CD4-positive, alpha-beta memory T cell (primary cell): Measurements from ENCODE around the gene ZMIZ1. TPM values are rescaled to one million over a fixed set of nuclear protein-coding genes. Genes with fewer than 3 reads are reported as not detected.

Source experiments
- CTCF ChIA-PET: fragments of 350-600 bp; sonication (Branson Sonifier 250); formaldehyde crosslinking; loops from one replicate; lab custom pipeline; 2021; ENCODE audit warnings: inconsistent platforms; ENCODE audit not compliant: partially characterized antibody; lab: Charles Lee
- POLR2A ChIA-PET: fragments of 350-600 bp; sonication (Branson Sonifier 250); formaldehyde crosslinking; loops from one replicate; lab custom pipeline; 2021; ENCODE audit not compliant: partially characterized antibody; lab: Charles Lee
- DNase-seq, 5 donors: peaks; one replicate each; pipeline versions ENCODE4 v3.0.0 to v3.0.0-alpha.2; 2020 to 2022; ENCODE audit warnings: mixed read lengths in 1 of 5
- H3K27ac ChIP-seq: one replicate; pipeline ENCODE4 v1.7.0; 2013; ENCODE audit warnings: low read depth, low read length
- H3K27me3 ChIP-seq: 2 replicates; pipeline ENCODE4 v1.7.0; 2013; ENCODE audit warnings: mild to moderate bottlenecking, low read length, moderate library complexity; ENCODE audit not compliant: insufficient read depth
- H3K36me3 ChIP-seq: 2 replicates; pipeline ENCODE4 v1.7.0; 2013; ENCODE audit warnings: mild to moderate bottlenecking, low read length, moderate library complexity; ENCODE audit not compliant: insufficient read depth
- H3K4me1 ChIP-seq: 2 replicates; pipeline ENCODE4 v1.7.0; 2013; ENCODE audit warnings: mild to moderate bottlenecking, low read length, moderate library complexity; ENCODE audit not compliant: insufficient read depth
- H3K4me3 ChIP-seq, 2 donors: one replicate each; pipeline ENCODE4 v1.7.0; 2013; ENCODE audit warnings: low read length in 2 of 2, mild to moderate bottlenecking in 1 of 2
- H3K9me3 ChIP-seq, 2 donors: one replicate each; pipeline ENCODE4 v1.7.0; 2013; ENCODE audit warnings: low read length in 2 of 2, control low read depth in 1 of 2; ENCODE audit not compliant: control insufficient read depth in 1 of 2
- H3K27ac Mint-ChIP-seq, 7 donors: one replicate each; pipeline ENCODE4 v1.8.0; 2020 to 2021; ENCODE audit warnings: mixed read lengths in 7 of 7, mild to moderate bottlenecking in 6 of 7, inconsistent platforms in 3 of 7, moderate library complexity in 3 of 7
- H3K27me3 Mint-ChIP-seq, 2 donors: one replicate each; pipeline ENCODE4 v1.8.0; 2020 to 2021; ENCODE audit warnings: mixed read lengths in 2 of 2
- H3K36me3 Mint-ChIP-seq, 2 donors: one replicate each; pipeline ENCODE4 v1.8.0; 2020 to 2021; ENCODE audit warnings: mixed read lengths in 2 of 2, inconsistent platforms in 1 of 2, mild to moderate bottlenecking in 1 of 2
- H3K4me1 Mint-ChIP-seq, 4 donors: one replicate each; pipeline ENCODE4 v1.8.0; 2020 to 2021; ENCODE audit warnings: mixed read lengths in 4 of 4, mild to moderate bottlenecking in 1 of 4
- H3K4me3 Mint-ChIP-seq, 8 donors: one replicate each; pipeline ENCODE4 v1.8.0; 2020 to 2021; ENCODE audit warnings: mixed read lengths in 8 of 8, mild to moderate bottlenecking in 7 of 8, moderate library complexity in 6 of 8, inconsistent platforms in 3 of 8
- H3K9me3 Mint-ChIP-seq, 8 donors: one replicate each; pipeline ENCODE4 v1.8.0; 2020 to 2021; ENCODE audit warnings: mixed read lengths in 8 of 8, mild to moderate bottlenecking in 5 of 8, inconsistent platforms in 3 of 8, moderate library complexity in 1 of 8
- intact Hi-C: fragments of 100-400 bp; cut with micrococcal nuclease; formaldehyde crosslinking; loops from one replicate; pipeline ENCODE4 v1.15.1; 2023
- polyA plus RNA-seq, 2 donors: library from polyadenylated mRNA; unstranded; fragments of 300-500 nt; fragmentation: Illumina TruSeq; gene quantifications; one replicate each; pipeline ENCODE4 v1.2.3, GENCODE V29; 2021
- total RNA-seq, 2 experiments: library from RNA; stranded (reverse); gene quantifications; one replicate each; pipeline ENCODE4 v1.2.3, GENCODE V29; 2021

ZMIZ1 gene
- total and polyA plus RNA-seq, 4 experiments from 2014 or later: 0.58 to 25.4 (median 14.0) TPM

GRCh38 chr10:79235765-79236432, 167.1 kb downstream of the ZMIZ1 start:
- H3K4me1 Mint-ChIP-seq: peaks cover 4 to 22% (median 10%) of the 10 kb centered on the region in 4 donors
- ChIA-PET POLR2A (interaction anchor here (1.1 kb wide), 1 partner anchor 33 kb away, joined by 3 read pairs; no protein-coding TSS in a partner anchor), CTCF (no interaction called here)
- no peak for DNase-seq
- no peaks in the 10 kb centered on the region for H3K4me1 ChIP-seq
- H3K9me3 Mint-ChIP-seq: peaks cover 0 to 3% (median 0%) of the 10 kb centered on the region in 8 donors
- H3K9me3 ChIP-seq: no peaks in the 10 kb centered on the region
- no peaks in the 10 kb centered on the region for H3K36me3 ChIP-seq
- H3K27me3 Mint-ChIP-seq: no peaks in the 10 kb centered on the region
- H3K27ac ChIP-seq: no peak overlapping the region
- no peak overlapping the region for H3K4me3 ChIP-seq
- H3K27me3 ChIP-seq: no peaks in the 10 kb centered on the region
- peaks cover 0 to 3% of the 10 kb centered on the region in 2 donors for H3K36me3 Mint-ChIP-seq
- intact Hi-C loops: no loop called here
- H3K27ac Mint-ChIP-seq: peak overlapping the region in 2 of 7 donors; percentile 29 to 54
- no peak overlapping the region for H3K4me3 Mint-ChIP-seq

DNA sequence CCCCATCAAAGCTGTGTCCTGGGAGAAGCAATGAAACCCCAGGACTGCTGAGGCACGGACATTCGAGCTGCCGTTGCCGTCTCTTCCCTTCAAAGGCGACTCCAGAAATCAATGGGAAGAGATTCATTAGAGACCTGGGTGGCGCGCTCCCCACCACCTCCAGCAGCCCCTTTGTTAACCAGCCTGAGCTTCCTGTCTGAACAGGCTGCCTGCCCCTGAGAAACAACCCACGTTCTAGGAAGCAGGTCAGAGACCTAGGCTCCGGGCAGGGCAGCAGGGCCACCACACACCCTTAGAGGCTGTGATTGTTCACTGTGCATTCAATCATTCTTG, 167.6 kb downstream of the ZMIZ1 start:
- no peak overlapping the region for H3K27ac Mint-ChIP-seq
- peaks cover 0 to 5% (median 0%) of the 10 kb centered on the region in 8 donors for H3K9me3 Mint-ChIP-seq
- Histone ChIP-seq H3K4me3 (no peak overlapping the region), H3K27me3 (no peaks in the 10 kb centered on the region), H3K36me3 (no peaks in the 10 kb centered on the region), H3K27ac (no peak overlapping the region), H3K4me1 (peaks cover 2% of the 10 kb centered on the region), H3K9me3 (no peaks in the 10 kb centered on the region)
- ChIA-PET CTCF (no interaction called here), POLR2A (interaction anchor here (1.1 kb wide), 1 partner anchor 32 kb away, joined by 3 read pairs; no protein-coding TSS in a partner anchor)
- intact Hi-C loops: no loop called here
- peaks cover 8 to 27% (median 15%) of the 10 kb centered on the region in 4 donors for H3K4me1 Mint-ChIP-seq
- no peak overlapping the region for H3K4me3 Mint-ChIP-seq
- DNase-seq: no peak
- H3K36me3 Mint-ChIP-seq: peaks cover 0 to 3% of the 10 kb centered on the region in 2 donors
- no peaks in the 10 kb centered on the region for H3K27me3 Mint-ChIP-seq

- Histone ChIP-seq H3K4me3 (no peak overlapping the region), H3K36me3 (no peaks in the 10 kb centered on the region), H3K4me1 (peaks cover 9% of the 10 kb centered on the region), H3K27me3 (no peaks in the 10 kb centered on the region), H3K27ac (no peak overlapping the region), H3K9me3 (no peaks in the 10 kb centered on the region)
- intact Hi-C loops: no loop called here
- Mint-ChIP-seq H3K4me1 (peaks cover 15 to 27% (median 21%) of the 10 kb centered on the region in 4 donors), H3K27ac (no peak overlapping the region), H3K27me3 (no peaks in the 10 kb centered on the region), H3K36me3 (peaks cover 0 to 3% of the 10 kb centered on the region in 2 donors), H3K9me3 (peaks cover 0 to 5% (median 0%) of the 10 kb centered on the region in 8 donors), H3K4me3 (no peak overlapping the region)
- DNase-seq: no peak
- ChIA-PET POLR2A (no interaction called here), CTCF (no interaction called here)
Measured at GRCh38 chr10:79237454-79238157, 168.8 kb downstream of the ZMIZ1 start.

DNA sequence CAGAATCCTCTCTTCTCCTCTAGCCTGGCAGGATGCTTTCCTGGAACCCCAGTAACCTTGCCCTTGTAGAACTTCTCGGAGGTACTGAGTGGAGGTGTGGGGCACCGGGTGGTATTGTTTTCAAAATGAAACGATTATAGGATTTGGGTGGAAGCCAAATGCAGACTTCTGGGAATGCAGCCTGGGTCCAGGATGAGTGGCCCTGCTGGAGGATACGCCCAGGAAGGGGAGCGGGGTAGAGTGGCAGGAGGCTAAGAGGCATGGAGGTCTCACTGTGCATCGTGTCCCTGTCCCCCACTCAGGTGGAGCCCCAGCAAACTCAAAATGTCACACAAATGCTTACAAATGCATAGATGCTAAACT, 169.4 kb downstream of the ZMIZ1 start:
- Histone ChIP-seq H3K27me3 (no peaks in the 10 kb centered on the region), H3K9me3 (no peaks in the 10 kb centered on the region), H3K4me1 (peaks cover 9% of the 10 kb centered on the region), H3K27ac (no peak overlapping the region), H3K4me3 (no peak overlapping the region), H3K36me3 (no peaks in the 10 kb centered on the region)
- Mint-ChIP-seq H3K9me3 (peaks cover 0 to 5% (median 0%) of the 10 kb centered on the region in 8 donors), H3K27me3 (no peaks in the 10 kb centered on the region), H3K4me3 (no peak overlapping the region), H3K36me3 (peaks cover 0 to 3% of the 10 kb centered on the region in 2 donors), H3K27ac (peak overlapping the region in 1 of 7 donors; percentile 7), H3K4me1 (peaks cover 15 to 27% (median 21%) of the 10 kb centered on the region in 4 donors)
- intact Hi-C loops: no loop called here
- CTCF ChIA-PET: no interaction called here
- no peak for DNase-seq
- POLR2A ChIA-PET: no interaction called here

DNA sequence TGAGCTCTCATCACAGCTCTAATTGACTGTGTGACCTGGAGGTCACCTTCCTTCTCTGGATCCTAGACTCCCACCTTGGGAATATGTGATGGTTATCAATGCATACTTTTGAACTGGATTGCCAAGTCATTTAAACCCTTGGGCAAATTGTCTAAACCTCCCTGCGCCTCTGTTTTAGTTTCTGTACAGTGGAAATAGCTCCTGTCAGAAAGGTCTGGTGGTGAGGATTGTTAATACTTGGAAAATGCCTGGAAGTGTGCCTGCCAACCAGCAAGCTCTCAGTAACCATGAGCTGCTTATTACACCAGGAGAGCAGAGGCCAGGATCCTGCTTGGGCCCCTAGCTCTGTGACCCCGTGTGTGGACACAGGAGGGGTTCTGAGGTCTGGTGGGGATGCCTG, 169.8 kb downstream of the ZMIZ1 start:
- no peaks in the 10 kb centered on the region for H3K27me3 ChIP-seq
- H3K9me3 ChIP-seq: no peaks in the 10 kb centered on the region
- ChIA-PET POLR2A (no interaction called here), CTCF (no interaction called here)
- H3K27ac Mint-ChIP-seq: peak overlapping the region in 1 of 7 donors; percentile 62
- H3K4me3 ChIP-seq: no peak overlapping the region
- no peaks in the 10 kb centered on the region for H3K27me3 Mint-ChIP-seq
- no peak for DNase-seq
- peaks cover 0 to 5% (median 0%) of the 10 kb centered on the region in 8 donors for H3K9me3 Mint-ChIP-seq
- H3K4me1 ChIP-seq: peaks cover 9% of the 10 kb centered on the region
- H3K36me3 ChIP-seq: no peaks in the 10 kb centered on the region
- H3K36me3 Mint-ChIP-seq: peaks cover 0 to 3% of the 10 kb centered on the region in 2 donors
- intact Hi-C loops: no loop called here
- H3K4me3 Mint-ChIP-seq: peak overlapping the region in 1 of 8 donors; percentile 41
- H3K4me1 Mint-ChIP-seq: peaks cover 15 to 27% (median 21%) of the 10 kb centered on the region in 4 donors
- no peak overlapping the region for H3K27ac ChIP-seq

GRCh38 chr10:79239275-79239779, 170.6 kb downstream of the ZMIZ1 start:
- H3K27ac ChIP-seq: no peak overlapping the region
- intact Hi-C loops: no loop called here
- no peaks in the 10 kb centered on the region for H3K9me3 ChIP-seq
- Mint-ChIP-seq H3K36me3 (peaks cover 0 to 3% of the 10 kb centered on the region in 2 donors), H3K27ac (no peak overlapping the region), H3K4me3 (no peak overlapping the region), H3K9me3 (peaks cover 0 to 5% (median 0%) of the 10 kb centered on the region in 8 donors), H3K27me3 (no peaks in the 10 kb centered on the region), H3K4me1 (peaks cover 19 to 30% (median 26%) of the 10 kb centered on the region in 4 donors)
- no peak for DNase-seq
- H3K27me3 ChIP-seq: no peaks in the 10 kb centered on the region
- H3K4me3 ChIP-seq: no peak overlapping the region
- H3K36me3 ChIP-seq: no peaks in the 10 kb centered on the region
- POLR2A ChIA-PET: no interaction called here
- H3K4me1 ChIP-seq: peaks cover 16% of the 10 kb centered on the region
- CTCF ChIA-PET: no interaction called here

DNA sequence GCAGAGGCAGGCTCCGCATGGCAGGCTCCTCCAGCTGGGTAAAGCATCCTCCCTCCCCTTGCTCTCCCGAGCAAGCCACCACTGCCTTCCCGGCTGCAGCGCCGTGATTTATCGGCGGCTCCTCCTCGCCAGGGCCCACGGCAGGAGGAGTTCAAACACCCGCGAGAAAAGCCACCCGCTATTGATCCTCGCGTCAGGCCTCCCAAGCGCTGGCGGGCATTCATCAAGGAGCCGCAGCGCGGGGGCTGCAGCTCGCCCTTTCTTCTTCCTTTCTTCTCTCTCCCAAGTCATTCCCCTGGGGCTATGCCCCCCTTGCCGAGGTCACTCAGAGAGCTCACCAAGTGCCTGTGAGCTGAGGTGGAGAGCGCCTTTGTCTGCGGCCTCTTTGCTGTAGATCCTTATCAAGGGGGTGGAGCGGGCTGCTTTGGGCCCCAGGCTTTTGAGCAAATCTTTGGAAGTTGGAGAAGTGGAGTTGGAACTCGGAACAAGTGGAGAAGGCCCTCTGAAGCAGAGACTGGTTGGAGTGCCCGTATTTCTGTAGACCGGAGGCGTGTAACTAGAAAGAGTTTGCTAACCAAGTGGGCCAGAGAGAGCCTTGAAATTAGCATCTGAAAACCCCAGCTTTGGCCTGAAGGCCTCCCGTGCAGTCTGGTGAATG, 171.3 kb downstream of the ZMIZ1 start:
- Mint-ChIP-seq H3K27me3 (no peaks in the 10 kb centered on the region), H3K36me3 (peaks cover 0 to 3% of the 10 kb centered on the region in 2 donors), H3K4me1 (peaks cover 27 to 38% (median 33%) of the 10 kb centered on the region in 4 donors), H3K27ac (peak overlapping the region in 3 of 7 donors; percentile 6 to 78 (median 19)), H3K4me3 (peak overlapping the region in 4 of 8 donors; percentile 37 to 43 (median 42)), H3K9me3 (peaks cover 0 to 5% (median 0%) of the 10 kb centered on the region in 8 donors)
- Histone ChIP-seq H3K4me1 (peaks cover 23% of the 10 kb centered on the region), H3K4me3 (no peak overlapping the region), H3K27me3 (no peaks in the 10 kb centered on the region), H3K27ac (no peak overlapping the region), H3K36me3 (no peaks in the 10 kb centered on the region), H3K9me3 (no peaks in the 10 kb centered on the region)
- DNase-seq: no peak
- POLR2A ChIA-PET: no interaction called here
- CTCF ChIA-PET: no interaction called here
- intact Hi-C loops: loop anchor here (10.0 kb wide), 1 partner anchor 205 kb away; the partner anchor contains the start of gene ZCCHC24
